ENCODE results near the gene CELA2B.

CELA2B gene

GRCh38 chr1:15507278-15507677 lies 31.4 kb downstream of the CELA2B start:
- peaks cover 2% of the 10 kb centered on the region for H3K27me3 Mint-ChIP-seq (ENCODE audit: low read depth, poor library complexity)
- H3K4me3 Mint-ChIP-seq = no peak overlapping the region
- H3K4me1 Mint-ChIP-seq = no peaks in the 10 kb centered on the region
- TF ChIP-seq, protein P1, sequence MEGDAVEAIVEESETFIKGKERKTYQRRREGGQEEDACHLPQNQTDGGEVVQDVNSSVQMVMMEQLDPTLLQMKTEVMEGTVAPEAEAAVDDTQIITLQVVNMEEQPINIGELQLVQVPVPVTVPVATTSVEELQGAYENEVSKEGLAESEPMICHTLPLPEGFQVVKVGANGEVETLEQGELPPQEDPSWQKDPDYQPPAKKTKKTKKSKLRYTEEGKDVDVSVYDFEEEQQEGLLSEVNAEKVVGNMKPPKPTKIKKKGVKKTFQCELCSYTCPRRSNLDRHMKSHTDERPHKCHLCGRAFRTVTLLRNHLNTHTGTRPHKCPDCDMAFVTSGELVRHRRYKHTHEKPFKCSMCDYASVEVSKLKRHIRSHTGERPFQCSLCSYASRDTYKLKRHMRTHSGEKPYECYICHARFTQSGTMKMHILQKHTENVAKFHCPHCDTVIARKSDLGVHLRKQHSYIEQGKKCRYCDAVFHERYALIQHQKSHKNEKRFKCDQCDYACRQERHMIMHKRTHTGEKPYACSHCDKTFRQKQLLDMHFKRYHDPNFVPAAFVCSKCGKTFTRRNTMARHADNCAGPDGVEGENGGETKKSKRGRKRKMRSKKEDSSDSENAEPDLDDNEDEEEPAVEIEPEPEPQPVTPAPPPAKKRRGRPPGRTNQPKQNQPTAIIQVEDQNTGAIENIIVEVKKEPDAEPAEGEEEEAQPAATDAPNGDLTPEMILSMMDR (IDR thresholded peaks at IDR 0.05) = no peak
- DNase-seq = no peak
- H3K27ac Mint-ChIP-seq = peak overlapping the region; percentile 82
- H3K9me3 Mint-ChIP-seq = no peaks in the 10 kb centered on the region
- H3K36me3 Mint-ChIP-seq (ENCODE audit: low read depth) = peaks cover 9% of the 10 kb centered on the region

DNA sequence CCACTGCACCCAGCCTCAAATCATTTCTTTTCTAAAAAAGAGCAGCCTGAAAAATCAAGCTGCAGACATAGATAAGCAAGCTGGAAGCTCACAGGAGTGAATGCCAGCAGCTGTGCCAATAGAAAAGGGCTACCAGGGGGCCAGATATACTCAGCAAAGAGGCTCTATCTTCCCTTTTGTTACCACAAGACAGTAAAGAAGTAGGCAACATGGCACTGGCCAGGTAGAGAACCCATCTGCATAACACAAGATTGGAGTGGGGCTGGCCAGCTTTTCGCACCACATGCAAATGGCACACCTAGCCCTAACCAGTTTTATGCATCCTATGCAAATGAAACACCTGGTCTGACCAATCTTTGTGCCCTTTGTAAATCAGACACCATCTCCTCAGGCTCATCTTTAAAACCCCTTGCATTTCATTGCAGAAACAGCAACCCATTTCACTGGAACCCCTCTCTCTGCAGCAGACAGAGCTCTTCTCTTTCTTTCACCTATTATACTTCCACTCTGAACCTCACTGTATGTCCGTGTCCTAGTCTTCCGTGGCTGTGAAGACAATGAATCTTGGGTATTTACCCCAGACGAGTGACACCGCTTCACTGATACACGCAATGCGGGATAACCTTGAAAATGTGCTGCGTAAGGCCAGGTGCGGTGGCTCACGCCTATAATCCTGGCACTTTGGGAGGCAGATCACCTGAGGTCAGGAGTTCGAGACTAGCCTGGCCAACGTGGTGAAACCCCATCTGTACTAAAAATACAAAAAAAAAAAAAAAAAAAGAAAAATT lies 33.0 kb downstream of the CELA2B start:
- Mint-ChIP-seq H3K27ac (no peak overlapping the region), H3K9me3 (no peaks in the 10 kb centered on the region), H3K4me1 (no peaks in the 10 kb centered on the region), H3K36me3 (ENCODE audit: low read depth) (peaks cover 15% of the 10 kb centered on the region), H3K27me3 (ENCODE audit: low read depth, poor library complexity) (no peaks in the 10 kb centered on the region), H3K4me3 (no peak overlapping the region)
- TF ChIP-seq, protein P1 (IDR thresholded peaks at IDR 0.05) = no peak
- no peak for DNase-seq

- TF ChIP-seq, protein P1 (IDR thresholded peaks at IDR 0.05) = no peak
- Mint-ChIP-seq H3K4me1 (no peaks in the 10 kb centered on the region), H3K27ac (no peak overlapping the region), H3K4me3 (no peak overlapping the region), H3K27me3 (ENCODE audit: low read depth, poor library complexity) (no peaks in the 10 kb centered on the region), H3K9me3 (no peaks in the 10 kb centered on the region), H3K36me3 (ENCODE audit: low read depth) (peaks cover 15% of the 10 kb centered on the region)
- DNase-seq = no peak
These were observed 33.7 kb downstream of the CELA2B start for GRCh38 chr1:15509586-15509985.

DNA sequence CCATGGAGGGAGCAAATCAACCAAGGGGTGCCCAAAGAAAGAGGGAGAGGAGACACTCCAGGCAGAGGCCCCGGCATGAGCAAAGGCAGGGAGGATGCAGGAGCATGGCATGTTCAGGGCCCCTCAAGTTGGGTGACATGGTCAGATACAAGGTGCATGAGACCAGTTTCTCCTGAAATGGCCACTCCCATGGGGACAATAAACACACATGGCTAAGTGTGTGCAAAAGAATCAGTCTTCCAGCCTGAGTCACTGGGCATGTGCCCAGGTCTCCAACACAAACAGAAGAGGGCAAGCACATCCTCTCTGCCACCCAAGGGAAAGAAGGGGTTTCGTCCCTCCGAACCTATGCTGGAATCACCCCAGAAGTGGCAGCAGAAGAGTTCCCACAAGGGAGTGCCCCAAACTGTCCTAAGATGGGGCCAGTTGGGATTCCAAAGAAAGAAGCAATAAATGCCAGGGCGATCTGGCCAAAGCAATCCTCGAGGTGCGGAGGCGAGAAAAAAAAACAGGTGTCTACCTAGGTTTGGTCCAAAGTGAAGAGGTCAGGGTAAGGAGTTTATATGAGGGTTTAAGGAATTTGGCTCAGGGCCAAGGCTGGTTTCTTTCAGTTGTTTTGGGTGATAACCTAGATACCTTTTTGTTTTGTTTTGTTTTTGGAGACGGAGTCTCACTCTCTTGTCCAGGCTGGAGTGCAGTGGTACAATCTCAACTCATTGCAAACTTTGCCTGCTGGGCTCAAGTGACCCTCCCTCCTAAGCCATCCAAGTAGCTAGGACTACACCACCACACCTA lies 34.9 kb downstream of the CELA2B start:
- no peak overlapping the region for H3K27ac Mint-ChIP-seq
- TF ChIP-seq, protein P1 (IDR thresholded peaks at IDR 0.05) = no peak
- no peaks in the 10 kb centered on the region for H3K9me3 Mint-ChIP-seq
- DNase-seq = no peak
- H3K36me3 Mint-ChIP-seq (ENCODE audit: low read depth) = peaks cover 21% of the 10 kb centered on the region
- H3K4me3 Mint-ChIP-seq = no peak overlapping the region
- H3K27me3 Mint-ChIP-seq (ENCODE audit: low read depth, poor library complexity) = no peaks in the 10 kb centered on the region
- no peaks in the 10 kb centered on the region for H3K4me1 Mint-ChIP-seq

- Mint-ChIP-seq H3K27me3 (ENCODE audit: low read depth, poor library complexity) (no peaks in the 10 kb centered on the region), H3K36me3 (ENCODE audit: low read depth) (peaks cover 38% of the 10 kb centered on the region), H3K9me3 (no peaks in the 10 kb centered on the region), H3K4me1 (peaks cover 3% of the 10 kb centered on the region), H3K4me3 (no peak overlapping the region), H3K27ac (no peak overlapping the region)
- DNase-seq = no peak
- TF ChIP-seq, protein P1 (IDR thresholded peaks at IDR 0.05) = no peak
These were observed 37.3 kb downstream of the CELA2B start for GRCh38 chr1:15513192-15513591.
